ENCODE results near the gene CFAP92. TPM values are rescaled to one million over a fixed set of nuclear protein-coding genes. Genes with fewer than 3 reads are reported as not detected.

CFAP92 gene
- polyA plus RNA-seq, 3 donors from 2014 or later, result not detected

DNA sequence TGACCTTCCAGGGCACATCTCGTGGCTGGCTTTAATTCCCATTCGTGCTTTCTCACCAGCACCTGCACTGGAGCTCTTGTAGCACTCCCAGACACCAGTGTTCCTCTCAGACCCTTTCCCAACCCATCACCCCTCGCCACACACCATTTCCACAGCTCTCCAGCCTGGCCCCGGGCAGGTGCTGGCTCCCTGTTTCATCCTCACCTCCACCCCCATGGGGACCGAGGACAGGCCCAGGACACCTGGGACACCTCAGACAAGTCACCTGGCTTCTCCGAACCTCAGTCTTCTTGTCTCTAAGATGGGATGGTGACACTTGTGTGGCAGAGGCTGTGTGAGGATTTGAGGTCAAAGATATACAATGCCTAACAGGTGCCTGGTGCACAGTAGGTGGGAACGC, 39.3 kb upstream of the CFAP92 start:
- no peak overlapping the region for H3K27ac Mint-ChIP-seq
- no peaks in the 10 kb centered on the region for H3K9me3 Mint-ChIP-seq
- H3K4me1 Mint-ChIP-seq, result no peaks in the 10 kb centered on the region
- H3K36me3 Mint-ChIP-seq, result no peaks in the 10 kb centered on the region
- DNase-seq, result no peak
- peaks cover 0 to 4% (median 2%) of the 10 kb centered on the region in 3 donors for H3K27me3 Mint-ChIP-seq (ENCODE audit: low read depth in 3 of 3)
- no peak overlapping the region for H3K4me3 Mint-ChIP-seq

DNA sequence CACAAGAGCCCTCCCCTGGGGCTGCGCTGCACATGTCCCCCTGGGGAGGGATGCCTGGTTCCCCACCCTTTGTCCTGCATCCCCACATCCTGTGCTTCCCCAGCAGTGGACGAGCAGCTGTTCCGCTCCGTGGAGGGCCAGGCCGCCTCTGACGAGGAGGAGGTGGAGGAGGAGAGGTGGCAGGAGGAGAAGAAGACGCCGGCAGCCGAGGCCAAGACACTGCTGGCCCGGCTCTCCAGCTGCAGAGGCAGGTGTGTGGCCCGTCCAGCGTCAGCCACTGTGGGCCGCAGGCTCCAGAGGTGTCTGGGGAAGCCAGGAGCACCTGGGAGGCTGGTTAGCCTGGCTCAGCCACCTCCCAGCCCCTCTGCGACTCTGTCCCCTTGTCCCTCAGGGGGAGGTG, 38.8 kb upstream of the CFAP92 start:
- no peaks in the 10 kb centered on the region for H3K9me3 Mint-ChIP-seq
- H3K36me3 Mint-ChIP-seq, result no peaks in the 10 kb centered on the region
- no peak for DNase-seq
- H3K27me3 Mint-ChIP-seq (ENCODE audit: low read depth in 3 of 3), result peaks cover 0 to 4% (median 2%) of the 10 kb centered on the region in 3 donors
- H3K4me1 Mint-ChIP-seq, result no peaks in the 10 kb centered on the region
- H3K27ac Mint-ChIP-seq, result no peak overlapping the region
- no peak overlapping the region for H3K4me3 Mint-ChIP-seq

DNA sequence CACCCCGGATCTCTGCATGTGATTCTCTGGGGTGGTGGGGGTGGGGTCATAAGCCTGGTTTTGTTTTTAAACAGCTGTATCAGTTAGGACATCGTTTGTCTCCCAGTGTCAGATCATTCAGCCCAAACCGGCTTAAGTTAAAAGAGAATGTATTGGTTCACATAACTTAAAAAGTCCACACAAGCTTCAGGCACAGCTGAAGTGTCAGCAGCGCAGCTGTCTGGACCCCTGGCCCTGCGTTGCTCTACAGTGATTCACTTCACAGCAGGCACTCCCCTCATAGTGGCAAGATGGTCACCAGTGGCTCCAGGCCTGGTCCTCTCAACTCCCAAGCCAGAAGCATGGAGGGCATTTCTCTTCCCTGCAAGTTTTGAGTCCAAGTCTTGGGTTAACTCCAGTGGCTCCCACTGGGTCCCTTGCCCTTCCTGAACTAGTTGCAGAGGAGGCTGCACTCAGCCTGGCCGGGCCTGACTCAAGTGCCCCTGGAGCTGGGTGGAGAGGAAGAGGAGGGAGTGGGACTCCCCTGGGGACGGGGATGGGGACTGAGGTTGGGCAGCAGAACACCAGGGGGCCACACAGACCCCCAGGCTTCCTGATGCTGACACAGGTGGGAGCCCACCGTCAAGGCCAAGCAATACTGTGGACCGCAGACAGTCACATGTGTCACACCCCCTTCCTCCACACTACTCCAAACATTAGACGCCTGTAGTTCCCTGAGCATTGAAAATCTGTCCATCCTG, 37.8 kb upstream of the CFAP92 start:
- H3K4me1 Mint-ChIP-seq, result peaks cover 4% of the 10 kb centered on the region in 2 donors
- H3K27me3 Mint-ChIP-seq (ENCODE audit: low read depth in 3 of 3), result peaks cover 3 to 4% (median 4%) of the 10 kb centered on the region in 3 donors
- DNase-seq, result no peak
- no peaks in the 10 kb centered on the region for H3K9me3 Mint-ChIP-seq
- no peak overlapping the region for H3K27ac Mint-ChIP-seq
- no peaks in the 10 kb centered on the region for H3K36me3 Mint-ChIP-seq
- H3K4me3 Mint-ChIP-seq, result no peak overlapping the region

DNA sequence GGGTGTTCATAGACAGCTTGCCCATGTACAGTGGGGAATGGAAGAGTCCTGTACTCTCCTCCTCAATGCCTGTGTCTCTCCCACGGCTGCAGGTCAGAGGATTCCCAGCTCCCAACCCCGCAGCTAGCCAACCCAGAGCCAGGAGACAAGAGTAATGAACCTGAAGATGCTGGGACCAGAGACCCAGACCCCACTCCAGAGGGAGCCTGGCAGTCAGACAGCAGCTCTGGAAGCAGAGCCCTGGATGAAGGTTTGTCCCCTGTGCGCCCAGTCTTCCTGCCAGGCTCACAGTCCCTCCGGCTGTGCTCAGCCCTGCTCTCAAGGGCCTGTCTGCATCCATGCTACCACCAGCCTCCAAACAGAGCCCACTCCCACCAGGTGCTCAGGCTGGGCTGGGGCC, 36.7 kb upstream of the CFAP92 start:
- Mint-ChIP-seq H3K27ac (no peak overlapping the region), H3K4me3 (no peak overlapping the region), H3K36me3 (peaks cover 0 to 3% (median 0%) of the 10 kb centered on the region in 3 donors), H3K4me1 (peaks cover 14% of the 10 kb centered on the region in 2 donors), H3K27me3 (ENCODE audit: low read depth in 3 of 3) (peaks cover 4 to 7% (median 6%) of the 10 kb centered on the region in 3 donors), H3K9me3 (no peaks in the 10 kb centered on the region)
- DNase-seq, result no peak

DNA sequence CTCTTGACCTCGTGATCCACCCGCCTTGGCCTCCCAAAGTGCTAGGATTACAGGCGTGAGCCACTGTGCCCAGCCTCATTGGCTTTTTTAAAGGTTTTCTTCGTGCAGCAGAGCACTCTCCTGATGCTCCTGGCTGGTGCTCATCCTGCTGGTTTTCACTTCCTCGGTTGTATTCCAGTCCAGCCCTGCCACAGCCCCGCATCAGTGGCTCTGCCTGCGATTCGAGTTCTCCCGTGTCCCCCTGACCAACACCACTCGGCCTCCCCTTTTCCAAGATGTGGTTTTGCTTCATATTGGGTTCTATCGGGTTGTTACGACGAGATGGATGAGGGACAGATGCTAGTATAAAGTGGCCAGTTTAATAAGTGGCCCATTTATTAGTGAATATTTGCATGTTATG, 35.0 kb upstream of the CFAP92 start:
- Mint-ChIP-seq H3K36me3 (peaks cover 0 to 3% (median 0%) of the 10 kb centered on the region in 3 donors), H3K4me3 (peak overlapping the region in 3 of 5 donors; percentile 12 to 33 (median 13)), H3K9me3 (no peaks in the 10 kb centered on the region), H3K27me3 (ENCODE audit: low read depth in 3 of 3) (peaks cover 4 to 9% (median 6%) of the 10 kb centered on the region in 3 donors), H3K27ac (no peak overlapping the region), H3K4me1 (peaks cover 25 to 27% of the 10 kb centered on the region in 2 donors)
- no peak for DNase-seq

DNA sequence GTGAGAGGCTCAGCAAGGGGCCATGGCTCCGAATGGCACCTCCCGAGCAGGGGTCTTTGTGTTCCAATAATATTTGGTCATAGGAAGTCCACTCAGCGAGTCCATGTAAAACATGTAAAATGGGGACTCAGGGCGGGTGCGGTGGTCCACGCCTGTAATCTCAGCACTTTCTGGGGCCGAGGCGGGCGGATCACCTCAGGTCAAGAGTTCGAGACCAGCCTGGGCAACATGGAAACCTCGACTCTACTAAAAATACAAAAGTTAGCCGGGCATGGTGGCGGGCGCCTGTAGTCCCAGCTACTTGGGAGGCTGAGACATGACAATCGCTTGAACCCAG, 33.6 kb upstream of the CFAP92 start:
- Mint-ChIP-seq H3K4me1 (peaks cover 31 to 34% of the 10 kb centered on the region in 2 donors), H3K27me3 (ENCODE audit: low read depth in 3 of 3) (peaks cover 4 to 9% (median 6%) of the 10 kb centered on the region in 3 donors), H3K27ac (no peak overlapping the region), H3K9me3 (no peaks in the 10 kb centered on the region), H3K36me3 (peaks cover 0 to 3% (median 0%) of the 10 kb centered on the region in 3 donors), H3K4me3 (peak overlapping the region in 4 of 5 donors; percentile 3 to 38 (median 23))
- DNase-seq, result no peak

DNA sequence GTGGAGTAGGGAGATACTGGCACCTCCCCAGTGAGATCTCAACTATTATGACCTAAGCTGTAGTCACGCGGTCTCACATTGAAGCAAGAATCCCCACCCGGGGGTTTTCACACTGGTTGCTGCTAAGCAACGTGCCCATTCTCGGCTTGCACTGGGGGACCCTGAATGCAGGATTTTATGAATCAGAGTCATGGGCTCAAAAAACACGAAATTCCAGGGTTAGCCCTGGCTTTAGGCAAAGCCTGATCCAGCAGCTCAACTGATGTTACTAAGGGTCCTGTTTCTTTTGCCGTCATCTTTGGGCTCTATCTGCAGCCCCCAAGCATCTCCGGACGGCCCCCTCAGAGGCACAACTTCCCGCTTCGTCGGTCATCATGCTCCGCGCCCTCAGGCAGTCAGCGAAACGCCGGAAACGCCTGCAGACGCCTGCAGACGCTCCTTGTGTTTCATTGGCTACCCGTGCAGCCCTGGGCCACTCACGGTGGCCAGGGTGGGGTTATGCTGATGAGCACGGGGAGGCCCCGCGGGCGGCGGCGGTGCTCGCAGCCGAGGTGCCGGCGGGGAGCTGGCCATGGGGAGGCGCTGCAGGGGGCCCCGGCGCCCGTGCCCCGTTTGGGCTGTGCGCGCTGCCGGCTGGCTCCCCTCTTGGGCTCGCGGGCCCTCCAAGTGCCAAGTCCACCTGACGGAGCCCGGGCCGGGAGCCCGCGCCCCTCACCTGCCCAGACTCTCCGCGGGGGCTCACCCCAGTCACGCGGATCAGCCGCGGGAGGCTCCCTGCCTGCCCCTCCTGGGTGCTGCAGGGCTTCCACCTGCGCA, 33.1 kb upstream of the CFAP92 start:
- H3K36me3 Mint-ChIP-seq, result peaks cover 0 to 3% (median 0%) of the 10 kb centered on the region in 3 donors
- peak overlapping the region; percentile 85 to 92 (median 89) for H3K4me3 Mint-ChIP-seq
- H3K27me3 Mint-ChIP-seq (ENCODE audit: low read depth in 3 of 3), result peaks cover 4 to 7% (median 6%) of the 10 kb centered on the region in 3 donors
- DNase-seq, result peak; percentile 93
- no peaks in the 10 kb centered on the region for H3K9me3 Mint-ChIP-seq
- peak overlapping the region; percentile 99 to 100 (median 100) for H3K27ac Mint-ChIP-seq
- H3K4me1 Mint-ChIP-seq, result peaks cover 37 to 39% of the 10 kb centered on the region in 2 donors

DNA sequence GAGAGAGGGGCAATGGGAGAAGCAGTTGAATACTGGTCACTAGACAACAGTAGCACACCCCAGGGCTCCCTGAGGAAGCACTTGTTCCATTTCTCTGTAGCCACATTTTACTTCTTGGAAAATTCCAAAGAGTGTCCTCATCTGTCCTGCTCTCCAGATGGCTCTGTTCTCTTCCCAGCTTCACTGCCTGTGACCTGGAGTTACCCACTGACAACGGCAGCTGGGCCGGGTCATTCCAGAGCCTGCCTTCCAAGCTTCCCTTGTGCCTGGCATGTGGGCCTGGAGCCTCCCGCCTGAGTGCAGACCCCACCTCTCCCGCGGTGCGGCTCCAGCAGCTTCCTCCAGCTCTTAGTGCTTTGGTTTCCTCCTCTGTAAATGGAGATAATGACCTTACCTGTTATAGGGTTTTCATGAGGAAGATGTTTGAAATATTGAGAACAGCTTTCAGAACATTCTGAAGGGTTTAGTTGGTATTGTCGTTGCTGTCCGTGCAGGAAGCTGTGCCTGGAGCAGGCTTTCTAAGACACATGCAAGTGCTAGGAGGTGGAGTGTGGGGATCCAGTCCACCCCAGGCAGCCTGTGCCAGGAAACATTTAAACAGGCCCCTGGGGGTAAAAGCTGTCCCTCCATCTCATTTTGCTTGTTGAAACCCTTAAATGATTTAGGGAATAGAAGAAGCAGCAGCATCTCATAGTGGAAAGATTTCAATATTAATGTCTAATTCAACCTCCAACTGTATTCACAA, 32.0 kb upstream of the CFAP92 start:
- no peak for DNase-seq
- Mint-ChIP-seq H3K27ac (peak overlapping the region; percentile 99 to 100 (median 100)), H3K36me3 (peaks cover 0 to 3% (median 0%) of the 10 kb centered on the region in 3 donors), H3K4me3 (peak overlapping the region; percentile 85 to 92 (median 89)), H3K9me3 (no peaks in the 10 kb centered on the region), H3K27me3 (ENCODE audit: low read depth in 3 of 3) (peaks cover 4 to 7% (median 6%) of the 10 kb centered on the region in 3 donors), H3K4me1 (peaks cover 43 to 48% of the 10 kb centered on the region in 2 donors)

DNA sequence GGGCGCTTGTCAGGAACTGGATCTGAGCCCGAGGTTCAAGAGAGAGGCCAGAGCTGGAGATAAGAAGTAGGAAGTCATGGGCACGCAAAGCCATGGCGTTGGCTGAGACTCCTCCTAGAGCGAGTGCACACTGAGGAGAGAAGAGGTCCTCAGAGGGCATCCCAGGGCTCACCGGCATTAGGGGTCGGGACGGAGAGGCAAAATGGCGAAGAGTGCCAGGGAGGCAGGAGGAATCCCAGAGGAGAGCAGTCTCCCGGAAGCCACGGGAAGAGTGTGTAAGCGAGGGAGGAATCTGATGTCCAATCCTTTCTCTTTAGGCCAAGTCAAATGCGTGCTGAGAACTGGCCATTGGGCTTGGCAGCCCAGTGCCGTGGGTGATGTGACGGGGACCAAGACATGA, 31.2 kb upstream of the CFAP92 start:
- Mint-ChIP-seq H3K27ac (peak overlapping the region; percentile 60 to 100 (median 99)), H3K27me3 (ENCODE audit: low read depth in 3 of 3) (peaks cover 4 to 7% (median 6%) of the 10 kb centered on the region in 3 donors), H3K9me3 (no peaks in the 10 kb centered on the region), H3K4me1 (peaks cover 43 to 48% of the 10 kb centered on the region in 2 donors), H3K36me3 (peaks cover 0 to 3% (median 0%) of the 10 kb centered on the region in 3 donors), H3K4me3 (peak overlapping the region in 3 of 5 donors; percentile 18 to 60 (median 42))
- no peak for DNase-seq

DNA sequence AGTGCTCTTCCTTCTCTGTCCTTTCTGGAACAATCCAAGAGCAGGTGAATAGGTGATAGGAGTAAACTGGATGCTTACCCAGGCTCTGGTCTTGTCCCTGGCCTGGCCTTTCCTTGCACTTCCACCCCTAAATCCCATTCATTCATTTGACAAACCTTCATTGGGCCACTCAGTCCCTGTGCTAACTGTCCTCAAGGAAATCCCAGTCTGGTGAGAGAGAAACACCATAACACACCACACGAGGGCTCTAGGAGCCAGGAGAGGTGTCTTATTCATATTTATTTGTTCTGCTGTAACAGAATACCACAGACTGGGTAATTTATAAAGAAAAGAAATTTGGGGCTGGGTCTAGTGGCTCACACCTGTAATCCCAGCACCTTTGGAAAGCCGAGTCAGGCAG, 30.0 kb upstream of the CFAP92 start:
- no peak for DNase-seq
- Mint-ChIP-seq H3K27me3 (ENCODE audit: low read depth in 3 of 3) (peaks cover under 1 to 7% (median 6%) of the 10 kb centered on the region in 3 donors), H3K9me3 (no peaks in the 10 kb centered on the region), H3K4me3 (peak overlapping the region in 1 of 5 donors; percentile 46), H3K4me1 (peaks cover 46 to 50% of the 10 kb centered on the region in 2 donors), H3K27ac (peak overlapping the region in 5 of 6 donors; percentile 69 to 99 (median 76)), H3K36me3 (peaks cover 0 to 3% (median 0%) of the 10 kb centered on the region in 3 donors)

DNA sequence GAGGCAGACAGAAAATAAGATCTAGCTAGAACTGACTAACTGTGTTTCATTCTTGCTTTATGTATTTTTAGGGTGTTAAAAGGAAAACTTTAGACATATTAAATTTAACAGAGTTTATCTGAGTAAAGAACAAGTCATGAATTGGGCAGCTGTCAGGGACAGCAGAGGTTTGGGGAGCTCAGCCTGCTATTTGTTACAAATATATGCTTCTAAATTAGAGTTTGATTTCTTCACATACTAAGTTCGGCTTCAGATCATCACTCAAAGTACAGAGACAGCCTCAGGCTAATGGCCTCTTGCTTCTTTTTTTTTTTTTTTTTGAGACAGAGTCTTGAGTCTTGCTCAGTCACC, 29.1 kb upstream of the CFAP92 start:
- Mint-ChIP-seq H3K36me3 (peaks cover 0 to 3% (median 0%) of the 10 kb centered on the region in 3 donors), H3K9me3 (no peaks in the 10 kb centered on the region), H3K27ac (peak overlapping the region; percentile 68 to 94 (median 89)), H3K4me1 (peaks cover 54 to 58% of the 10 kb centered on the region in 2 donors), H3K4me3 (no peak overlapping the region), H3K27me3 (ENCODE audit: low read depth in 3 of 3) (peaks cover 0 to 8% (median 6%) of the 10 kb centered on the region in 3 donors)
- no peak for DNase-seq

DNA sequence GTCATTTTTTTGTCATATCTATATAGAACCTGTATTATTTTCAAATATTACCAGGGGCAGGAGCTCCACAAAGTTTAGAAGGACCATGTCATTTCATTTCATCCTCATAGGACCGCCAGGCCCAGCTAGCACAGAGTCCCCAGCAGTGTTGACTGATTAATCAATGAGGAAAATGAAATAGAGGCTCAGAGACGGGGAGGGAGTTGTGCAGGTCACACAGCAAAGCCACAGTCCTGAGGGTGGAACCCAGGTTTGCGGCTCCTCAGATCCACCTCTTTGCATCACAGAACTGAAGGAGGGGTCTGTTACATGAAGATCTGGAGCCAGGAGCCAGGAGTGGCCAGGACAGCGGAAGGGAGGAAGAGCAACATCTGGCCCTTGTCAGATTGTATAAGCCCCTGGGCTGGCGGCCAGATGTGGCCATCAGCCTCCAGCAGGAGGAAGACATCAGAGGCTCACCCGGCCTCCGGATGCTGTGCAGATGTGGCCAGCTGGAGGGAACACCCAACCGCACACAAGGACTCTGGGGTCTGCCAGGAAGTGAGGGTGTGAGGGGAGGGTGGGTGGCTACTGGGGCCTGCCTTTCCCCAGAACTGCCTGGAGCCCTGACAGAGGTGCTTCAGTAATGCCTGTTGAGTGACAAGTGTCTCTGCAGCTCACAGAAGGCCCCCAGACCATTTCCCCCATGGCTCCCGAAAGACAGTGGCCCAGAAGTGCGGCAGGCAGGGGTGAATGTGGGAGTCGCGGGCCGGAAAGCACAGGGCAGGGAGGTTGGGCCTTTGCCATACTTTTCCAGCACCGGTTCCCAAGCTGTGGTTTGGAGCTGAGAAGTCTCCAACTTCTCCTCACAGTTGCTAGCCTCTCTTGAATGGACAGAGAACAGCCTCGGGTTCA, 28.5 kb upstream of the CFAP92 start:
- Mint-ChIP-seq H3K36me3 (peaks cover 0 to 3% (median 0%) of the 10 kb centered on the region in 3 donors), H3K9me3 (no peaks in the 10 kb centered on the region), H3K4me1 (peaks cover 61 to 64% of the 10 kb centered on the region in 2 donors), H3K4me3 (peak overlapping the region; percentile 49 to 72 (median 53)), H3K27me3 (ENCODE audit: low read depth in 3 of 3) (peaks cover 0 to 8% (median 7%) of the 10 kb centered on the region in 3 donors), H3K27ac (peak overlapping the region; percentile 68 to 94 (median 89))
- peak; percentile 22 to 43 (median 39) for DNase-seq

All from immature natural killer cell (primary cell).